Measurements from ENCODE around the gene HSDL1. TPM values are rescaled to one million over a fixed set of nuclear protein-coding genes. Genes with fewer than 3 reads are reported as not detected.

Gene HSDL1
- total and polyA plus RNA-seq, 2 of the 8 experiments (the other 6 are each of a cell fraction or from before 2014, with no cell fraction given), result 25.0 to 55.7 TPM

- TF ChIP-seq HDAC6 (IDR thresholded peaks at IDR 0.05; ENCODE audit: low read depth, low read length), result no peak
- no peak for TF ChIP-seq PHF8 (conservative IDR thresholded peaks at IDR 0.05; ENCODE audit: low read depth, low read length)
- TF ChIP-seq CHD7 (IDR thresholded peaks at IDR 0.05; ENCODE audit: insufficient replicate concordance, low read length), result no peak
Measured at GRCh38 chr16:84131117-84131516, 13.9 kb downstream of the HSDL1 start (continued).
